ENCODE data around the gene GET3.

The GET3 gene

GRCh38 chr19:12778017-12778904 is 41.0 kb downstream of the GET3 start:
- Histone ChIP-seq H4K20me1 (ENCODE audit: insufficient read depth) (no peaks in the 10 kb centered on the region), H3K4me1 (ENCODE audit: low read depth, poor library complexity, severe bottlenecking) (peaks cover 34% of the 10 kb centered on the region), H2AFZ (ENCODE audit: low read depth) (peak overlapping the region; percentile 84)

GRCh38 chr19:12778905-12779161 is 41.5 kb downstream of the GET3 start:
- Histone ChIP-seq H3K4me2 (peak overlapping the region; percentile 35), H3K4me3 (IDR thresholded peaks at IDR 0.05; ENCODE audit: insufficient read depth, low read depth, low read length) (no peak overlapping the region), H3K4me1 (ENCODE audit: low read depth, poor library complexity, severe bottlenecking) (peaks cover 28% of the 10 kb centered on the region), H3K27ac (no peak overlapping the region; the same call in 1 of the 2 replicates), H2AFZ (ENCODE audit: low read depth) (peak overlapping the region; percentile 84), H3K79me2 (ENCODE audit: insufficient read depth, low read depth) (no peaks in the 10 kb centered on the region), H3K36me3 (ENCODE audit: insufficient read depth) (no peaks in the 10 kb centered on the region), H3K9ac (peak overlapping the region; percentile 51; the same call in 1 of the 2 replicates), H3K27me3 (ENCODE audit: insufficient read depth, low read depth) (no peaks in the 10 kb centered on the region), H4K20me1 (ENCODE audit: insufficient read depth) (no peaks in the 10 kb centered on the region)
- no peak for TF ChIP-seq CTCF (conservative IDR thresholded peaks at IDR 0.05; ENCODE audit: low read depth, low read length)

More at GRCh38 chr19:12778017-12778904, 41.0 kb downstream of the GET3 start:
- H3K4me3 ChIP-seq (IDR thresholded peaks at IDR 0.05; ENCODE audit: insufficient read depth, low read depth, low read length): peak overlapping the region; percentile 70
- TF ChIP-seq CTCF (conservative IDR thresholded peaks at IDR 0.05; ENCODE audit: low read depth, low read length): no peak
- peak overlapping the region; percentile 35 for H3K4me2 ChIP-seq
- no peaks in the 10 kb centered on the region for H3K36me3 ChIP-seq (ENCODE audit: insufficient read depth)
- peak overlapping the region; percentile 31; the same call in 1 of the 2 replicates for H3K27ac ChIP-seq
- no peaks in the 10 kb centered on the region for H3K27me3 ChIP-seq (ENCODE audit: insufficient read depth, low read depth)
- H3K9ac ChIP-seq: peak overlapping the region; percentile 51; the same call in 1 of the 2 replicates
- H3K79me2 ChIP-seq (ENCODE audit: insufficient read depth, low read depth): no peaks in the 10 kb centered on the region

- Histone ChIP-seq H3K9ac (no peak overlapping the region), H3K27me3 (ENCODE audit: insufficient read depth, low read depth) (no peaks in the 10 kb centered on the region), H3K4me3 (IDR thresholded peaks at IDR 0.05; ENCODE audit: insufficient read depth, low read depth, low read length) (no peak overlapping the region), H3K4me1 (ENCODE audit: low read depth, poor library complexity, severe bottlenecking) (peaks cover 24% of the 10 kb centered on the region), H3K4me2 (no peak overlapping the region), H4K20me1 (ENCODE audit: insufficient read depth) (no peaks in the 10 kb centered on the region), H3K36me3 (ENCODE audit: insufficient read depth) (no peaks in the 10 kb centered on the region), H3K79me2 (ENCODE audit: insufficient read depth, low read depth) (no peaks in the 10 kb centered on the region), H3K27ac (no peak overlapping the region), H2AFZ (ENCODE audit: low read depth) (no peak overlapping the region)
- TF ChIP-seq CTCF (conservative IDR thresholded peaks at IDR 0.05; ENCODE audit: low read depth, low read length): no peak
Observed at GRCh38 chr19:12779162-12779993, 42.1 kb downstream of the GET3 start.

GRCh38 chr19:12782174-12782423 is 44.8 kb downstream of the GET3 start:
- Histone ChIP-seq H4K20me1 (ENCODE audit: insufficient read depth) (no peaks in the 10 kb centered on the region), H3K9ac (no peak overlapping the region), H2AFZ (ENCODE audit: low read depth) (peak overlapping the region; percentile 96), H3K4me1 (ENCODE audit: low read depth, poor library complexity, severe bottlenecking) (peaks cover 46% of the 10 kb centered on the region), H3K79me2 (ENCODE audit: insufficient read depth, low read depth) (no peaks in the 10 kb centered on the region), H3K27me3 (ENCODE audit: insufficient read depth, low read depth) (no peaks in the 10 kb centered on the region), H3K4me3 (IDR thresholded peaks at IDR 0.05; ENCODE audit: insufficient read depth, low read depth, low read length) (no peak overlapping the region), H3K36me3 (ENCODE audit: insufficient read depth) (no peaks in the 10 kb centered on the region), H3K27ac (peak overlapping the region; percentile 39; the same call in 1 of the 2 replicates), H3K4me2 (peak overlapping the region; percentile 96)
- TF ChIP-seq CTCF (conservative IDR thresholded peaks at IDR 0.05; ENCODE audit: low read depth, low read length): no peak
